HG03280 (cell line): ENCODE measurements around the gene ACSM2A.
"Not testable (repeated sequence)": the region's sequence is repeated elsewhere in the genome, so short reads cannot be mapped to it uniquely, and the experiment has no call there.

Experiments used
- ATAC-seq: cut with Tn5 transposase; IDR thresholded peaks from one replicate; pipeline ENCODE4 v1.9.1; 2021; ENCODE audit warnings: mild to moderate bottlenecking, moderate library complexity; ENCODE audit not compliant: unreplicated experiment

The ACSM2A gene

DNA sequence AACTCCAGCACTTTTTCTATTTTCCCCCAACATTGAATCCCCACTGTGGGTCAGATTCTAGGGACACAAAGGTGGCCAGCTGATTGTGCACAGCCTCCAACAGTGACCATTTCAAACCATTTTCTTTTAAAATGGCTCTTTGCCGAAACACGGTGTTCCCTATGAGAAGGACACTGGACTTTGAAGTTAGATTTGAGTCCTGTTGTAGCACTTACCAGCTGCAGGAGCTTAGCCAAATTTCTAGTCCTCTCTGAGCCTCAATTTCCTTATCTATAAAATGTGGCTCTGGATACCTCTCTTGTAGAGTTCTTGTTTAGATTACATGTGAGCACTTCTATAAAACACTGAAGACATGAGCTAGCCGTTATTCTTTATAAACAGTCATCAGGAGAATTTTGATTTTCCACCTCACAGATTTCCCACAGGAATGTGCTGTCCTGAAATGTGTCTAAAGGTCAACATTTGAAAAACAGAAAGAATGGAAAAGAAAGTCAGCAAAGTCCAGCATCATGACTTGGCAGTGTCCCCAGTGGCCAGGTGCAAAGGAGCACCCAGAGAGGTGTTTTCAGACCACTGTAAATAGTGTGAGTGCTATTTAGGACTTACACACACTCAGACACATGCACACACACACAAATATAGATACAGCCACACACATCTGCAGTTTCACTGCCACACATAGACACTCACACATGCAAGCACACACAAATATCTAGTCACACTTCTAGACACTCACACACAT, 4.5 kb upstream of the ACSM2A start:
- not testable (repeated sequence) for ATAC-seq

DNA sequence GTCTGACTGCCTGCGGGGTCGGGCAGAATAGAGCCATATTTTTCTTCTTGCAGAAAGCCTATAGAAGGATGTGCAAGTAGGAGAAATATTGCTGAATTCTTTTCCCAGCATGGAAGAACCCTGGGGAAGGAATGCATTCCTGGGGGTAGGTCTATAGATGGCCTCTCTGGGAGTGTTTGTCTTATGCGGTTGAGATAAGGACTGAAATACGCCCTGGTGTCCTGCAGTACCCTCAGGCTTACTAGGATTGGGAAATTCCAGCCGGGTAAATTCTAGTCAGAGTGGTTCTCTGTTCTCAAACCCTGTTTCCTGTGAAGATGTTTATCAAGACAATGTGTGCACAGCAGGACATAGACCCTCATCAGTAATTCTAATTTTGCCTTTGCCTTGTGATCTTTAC, 2.3 kb downstream of the ACSM2A start:
- not testable (repeated sequence) for ATAC-seq

GRCh38 chr16:20459227-20459626, 7.9 kb downstream of the ACSM2A start:
- not testable (repeated sequence) for ATAC-seq

DNA sequence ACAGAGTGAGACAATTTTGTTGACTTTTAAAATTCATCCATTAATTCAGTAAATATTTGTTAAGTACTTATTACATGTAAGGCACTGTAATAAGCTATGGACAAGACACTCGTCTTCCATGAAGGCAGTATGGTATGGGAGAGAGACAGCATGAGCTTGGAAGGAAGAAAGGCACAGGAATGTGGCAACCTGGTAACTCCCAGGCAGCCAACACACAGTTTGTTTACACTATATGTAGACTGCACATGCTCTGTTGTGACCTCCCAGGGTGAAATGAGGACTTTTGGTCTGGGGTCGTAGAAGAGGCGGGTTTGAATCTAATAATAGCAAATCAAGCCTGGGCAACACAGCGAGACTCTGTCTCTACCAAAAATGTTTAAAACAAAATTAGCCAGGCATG, 9.0 kb downstream of the ACSM2A start:
- not testable (repeated sequence) for ATAC-seq

DNA sequence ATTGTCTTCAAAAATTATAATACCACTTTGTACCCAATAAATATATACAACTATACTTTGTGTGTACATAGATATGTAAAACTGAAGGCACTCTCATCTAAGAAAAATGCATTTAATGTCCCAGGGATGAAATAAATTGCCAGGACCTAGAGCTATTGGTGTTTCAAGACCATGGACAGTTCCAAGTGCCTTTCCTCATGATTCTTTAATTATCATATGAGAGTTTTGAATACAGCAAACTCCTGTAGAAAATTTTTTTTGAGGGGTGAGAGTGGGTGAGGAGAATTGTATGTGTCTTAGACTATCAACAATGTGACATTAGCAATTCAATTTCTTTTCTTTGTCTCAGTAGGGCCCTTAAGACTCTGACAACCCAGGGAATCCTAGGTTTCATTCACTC, 17.6 kb downstream of the ACSM2A start:
- ATAC-seq: not testable (repeated sequence)

DNA sequence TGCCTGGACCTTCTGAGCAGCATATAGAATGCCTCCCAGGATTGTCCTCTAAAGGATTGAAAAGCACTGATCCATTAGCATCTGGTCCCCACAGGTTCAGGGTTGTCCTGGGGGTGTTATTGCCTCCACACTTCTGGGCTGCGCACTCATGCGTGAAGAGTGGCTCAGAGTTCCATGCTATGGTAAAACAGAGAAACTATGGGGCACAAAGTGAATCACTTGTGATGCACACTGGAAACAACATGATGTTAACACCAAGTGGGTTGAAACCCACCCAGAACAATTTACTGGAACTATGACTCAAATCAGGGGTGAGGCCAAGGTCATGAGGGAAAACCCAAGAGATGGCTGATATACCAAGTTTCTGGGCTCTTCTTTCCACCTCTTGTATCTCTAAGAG, 18.6 kb downstream of the ACSM2A start:
- ATAC-seq: not testable (repeated sequence)

DNA sequence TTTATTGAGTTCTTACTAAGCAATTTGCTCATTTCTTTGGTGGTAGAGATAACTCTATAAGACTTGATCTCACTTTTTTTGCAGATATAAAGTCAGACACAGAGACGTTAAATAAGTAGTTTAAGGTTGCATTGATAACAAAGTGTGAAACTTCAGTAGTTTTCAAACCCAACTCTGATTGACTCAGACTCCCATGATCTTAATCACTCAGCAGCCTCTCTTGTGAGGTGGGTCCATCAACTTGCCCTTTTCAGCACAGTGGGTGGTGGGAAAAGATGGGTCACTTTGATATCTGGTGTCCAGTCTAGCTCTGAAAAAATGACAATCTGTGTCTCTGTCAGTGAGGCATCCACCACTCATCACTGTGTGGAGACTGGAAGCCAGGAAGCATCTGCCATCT, 19.4 kb downstream of the ACSM2A start:
- not testable (repeated sequence) for ATAC-seq

- ATAC-seq: not testable (repeated sequence)
These were observed 25.9 kb downstream of the ACSM2A start for GRCh38 chr16:20477188-20477744.

- not testable (repeated sequence) for ATAC-seq
These were observed 32.7 kb downstream of the ACSM2A start for GRCh38 chr16:20483989-20484388.

- no peak for ATAC-seq
These were observed 33.4 kb downstream of the ACSM2A start for GRCh38 chr16:20484726-20485125.

GRCh38 chr16:20485408-20485807, 34.1 kb downstream of the ACSM2A start:
- no peak for ATAC-seq

DNA sequence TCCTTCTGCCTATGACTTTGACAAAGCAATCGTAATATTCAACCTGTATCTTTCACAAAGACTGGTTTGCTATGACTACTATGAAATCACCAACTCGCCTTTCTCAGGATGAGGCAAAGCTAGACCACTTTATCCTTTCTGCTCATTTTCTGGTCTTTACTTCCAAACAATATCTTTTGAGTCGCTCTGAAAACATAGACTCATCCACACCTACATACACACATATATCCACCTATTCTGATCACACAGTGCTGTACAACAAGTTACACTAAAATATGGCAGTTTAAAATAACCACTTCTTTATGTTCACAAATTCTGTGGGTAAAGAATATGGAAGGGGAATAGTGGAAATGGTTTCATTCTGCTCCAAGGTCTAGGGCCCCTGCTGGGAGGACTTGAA, 39.7 kb downstream of the ACSM2A start:
- not testable (repeated sequence) for ATAC-seq

DNA sequence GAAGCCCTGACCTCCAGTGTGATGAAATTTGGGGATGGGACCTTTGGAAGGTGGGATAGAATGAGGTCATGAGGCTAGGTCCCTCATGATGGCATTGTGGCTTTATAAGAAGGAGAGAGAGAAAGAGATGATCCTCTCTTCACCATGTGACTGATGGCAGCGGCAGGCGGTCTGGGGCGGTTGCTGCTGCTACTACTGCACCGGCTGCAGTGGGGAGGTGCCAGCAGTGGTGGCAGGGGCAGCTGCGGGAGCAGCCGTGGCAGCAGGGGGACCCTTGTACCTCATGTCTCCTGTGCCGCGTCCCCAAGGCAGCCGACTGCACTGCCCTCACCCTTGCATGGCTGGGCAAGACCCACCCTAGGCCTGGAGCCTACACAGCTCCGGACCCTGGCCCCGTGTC, 40.1 kb downstream of the ACSM2A start:
- ATAC-seq: not testable (repeated sequence)

DNA sequence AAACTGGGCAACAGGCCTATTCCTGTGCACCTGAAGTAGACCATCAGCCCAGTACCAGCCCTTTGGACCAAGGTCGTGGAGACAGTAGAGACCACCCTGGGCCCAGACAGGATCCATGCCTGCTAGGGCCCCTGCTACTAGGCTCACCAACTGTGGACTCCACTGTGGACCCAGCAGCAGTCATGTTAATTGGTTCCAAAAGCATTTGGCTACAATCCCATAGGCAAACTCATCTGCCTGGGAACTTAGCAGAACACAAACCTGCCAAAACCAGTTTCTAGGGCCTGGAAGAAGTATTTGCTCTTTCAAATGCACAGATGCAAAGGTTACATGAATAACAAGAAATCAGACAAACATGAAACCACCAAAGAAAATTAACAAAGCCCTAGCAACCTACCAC, 53.1 kb downstream of the ACSM2A start:
- ATAC-seq: no peak

- ATAC-seq: no peak
These were observed 56.0 kb downstream of the ACSM2A start for GRCh38 chr16:20507280-20507679.

- ATAC-seq: no peak
These were observed 59.0 kb downstream of the ACSM2A start for GRCh38 chr16:20510323-20510722.

DNA sequence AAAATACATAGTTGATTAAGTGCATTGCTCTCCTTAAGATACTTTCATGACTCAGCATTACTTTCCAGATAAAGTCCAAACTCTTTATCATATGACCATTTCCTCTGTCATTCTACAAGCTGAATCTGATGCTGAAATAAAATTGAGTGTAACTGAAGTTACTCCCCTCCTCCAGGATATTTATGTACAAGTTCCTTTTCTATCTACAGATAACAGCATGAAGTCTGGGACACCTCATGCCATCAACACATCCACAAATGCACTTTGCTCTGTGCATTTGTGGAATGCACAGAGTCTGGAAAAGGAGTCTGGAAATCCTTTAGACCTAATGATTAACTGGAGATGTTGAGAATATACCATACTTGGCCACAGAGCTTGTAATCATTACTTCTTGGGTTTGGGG, 64.4 kb downstream of the ACSM2A start:
- no peak for ATAC-seq

GRCh38 chr16:20517149-20517548, 65.8 kb downstream of the ACSM2A start:
- ATAC-seq: no peak

DNA sequence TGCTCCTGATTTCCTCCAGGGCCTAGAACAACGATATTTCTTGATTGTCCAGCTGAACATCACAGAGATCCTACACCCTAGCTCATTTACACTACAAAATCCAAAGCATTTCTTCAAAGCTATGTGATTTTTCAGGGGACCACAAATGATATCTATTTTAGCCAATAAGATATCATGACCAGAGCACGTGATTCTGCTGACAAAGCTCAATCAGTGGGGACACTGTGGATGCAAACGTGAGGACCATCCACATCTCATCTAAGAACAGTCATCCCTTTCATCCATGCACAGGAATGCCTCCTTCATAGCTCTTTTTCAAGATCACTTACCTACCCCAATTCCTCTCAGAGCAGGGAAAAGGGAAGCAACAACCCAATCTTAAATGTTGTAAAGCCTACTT, 67.9 kb downstream of the ACSM2A start:
- no peak for ATAC-seq

GRCh38 chr16:20520103-20520502, 68.8 kb downstream of the ACSM2A start:
- no peak for ATAC-seq

GRCh38 chr16:20531795-20532194, 80.5 kb downstream of the ACSM2A start:
- not testable (repeated sequence) for ATAC-seq

DNA sequence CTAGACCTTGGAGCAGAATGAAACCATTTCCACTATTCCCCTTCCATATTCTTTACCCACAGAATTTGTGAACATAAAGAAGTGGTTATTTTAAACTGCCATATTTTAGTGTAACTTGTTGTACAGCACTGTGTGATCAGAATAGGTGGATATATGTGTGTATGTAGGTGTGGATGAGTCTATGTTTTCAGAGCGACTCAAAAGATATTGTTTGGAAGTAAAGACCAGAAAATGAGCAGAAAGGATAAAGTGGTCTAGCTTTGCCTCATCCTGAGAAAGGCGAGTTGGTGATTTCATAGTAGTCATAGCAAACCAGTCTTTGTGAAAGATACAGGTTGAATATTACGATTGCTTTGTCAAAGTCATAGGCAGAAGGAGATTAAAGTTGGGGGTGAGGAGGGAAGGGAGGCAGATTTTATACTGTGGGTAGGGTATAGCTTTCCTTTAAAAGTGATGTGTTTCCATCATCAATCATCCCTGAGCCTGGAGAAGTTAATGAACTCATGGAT, 81.0 kb downstream of the ACSM2A start:
- not testable (repeated sequence) for ATAC-seq
